Mesenchymal stem cell (in vitro differentiated cells and primary cell): ENCODE measurements around the gene SMIM35.

Experiments used
- DNase-seq: peaks from one replicate; pipeline ENCODE4 v3.0.0-alpha.2; 2013
- H2AFZ ChIP-seq: one replicate; pipeline ENCODE4 v1.6.1; 2013; ENCODE audit warnings: low read depth, mild to moderate bottlenecking, control low read depth, inconsistent platforms, low read length, moderate library complexity
- H2AK5ac ChIP-seq: 2 replicates; pipeline ENCODE4 v1.6.1; 2013; ENCODE audit warnings: low read length, moderate library complexity, mild to moderate bottlenecking, inconsistent platforms; ENCODE audit not compliant: severe bottlenecking
- H2BK120ac ChIP-seq: one replicate; pipeline ENCODE4 v1.6.1; 2013; ENCODE audit warnings: low read depth, mild to moderate bottlenecking, inconsistent platforms, low read length, moderate library complexity
- H2BK12ac ChIP-seq, 2 experiments: one replicate each; pipeline ENCODE4 v1.6.1; 2013; ENCODE audit warnings: inconsistent platforms in 2 of 2, low read length in 2 of 2, mild to moderate bottlenecking in 2 of 2, moderate library complexity in 2 of 2, control low read depth in 1 of 2
- H2BK15ac ChIP-seq: one replicate; pipeline ENCODE4 v1.6.1; 2013; ENCODE audit warnings: mild to moderate bottlenecking, low read depth, inconsistent platforms; ENCODE audit not compliant: poor library complexity, severe bottlenecking
- H2BK5ac ChIP-seq: 2 replicates; pipeline ENCODE4 v1.6.1; 2013; ENCODE audit warnings: low read depth, mild to moderate bottlenecking, low read length, control low read depth, inconsistent platforms; ENCODE audit not compliant: poor library complexity, severe bottlenecking
- H3K14ac ChIP-seq, 2 experiments: one replicate each; pipeline ENCODE4 v1.6.1; 2013; ENCODE audit warnings: inconsistent platforms in 2 of 2, low read length in 2 of 2, control low read depth in 1 of 2, mild to moderate bottlenecking in 1 of 2, moderate library complexity in 1 of 2
- H3K18ac ChIP-seq, 2 experiments: one replicate each; pipeline ENCODE4 v1.6.1; 2013; ENCODE audit warnings: inconsistent platforms in 2 of 2, low read length in 2 of 2, control low read depth in 1 of 2, low read depth in 1 of 2, mild to moderate bottlenecking in 1 of 2
- H3K23ac ChIP-seq, 2 experiments: one replicate each; pipeline ENCODE4 v1.6.1; 2013; ENCODE audit warnings: inconsistent platforms in 2 of 2, low read length in 2 of 2, mild to moderate bottlenecking in 2 of 2, moderate library complexity in 2 of 2, control low read depth in 1 of 2
- H3K27ac ChIP-seq: 2 replicates; pipeline ENCODE4 v1.5.1; 2013; ENCODE audit warnings: mild to moderate bottlenecking, moderate library complexity, low read length, control low read depth, inconsistent platforms; ENCODE audit not compliant: poor library complexity, severe bottlenecking
- H3K27me3 ChIP-seq, 2 experiments: 2 replicates each; pipeline versions ENCODE4 v1.6.1 to v1.7.0; 2013; ENCODE audit warnings: low read length in 2 of 2, mild to moderate bottlenecking in 2 of 2, moderate library complexity in 2 of 2, control low read depth in 1 of 2, inconsistent platforms in 1 of 2; ENCODE audit not compliant: control insufficient read depth in 1 of 2, insufficient read depth in 1 of 2
- H3K36me3 ChIP-seq, 2 experiments: 2 replicates each; pipeline versions ENCODE4 v1.6.1 to v1.7.0; 2013; ENCODE audit warnings: low read length in 2 of 2, control low read depth in 1 of 2, inconsistent platforms in 1 of 2, low read depth in 1 of 2, mild to moderate bottlenecking in 1 of 2; ENCODE audit not compliant: insufficient read depth in 2 of 2, control insufficient read depth in 1 of 2
- H3K4ac ChIP-seq, 2 experiments: one replicate each; pipeline ENCODE4 v1.6.1; 2013; ENCODE audit warnings: inconsistent platforms in 2 of 2, low read length in 2 of 2, mild to moderate bottlenecking in 2 of 2, moderate library complexity in 2 of 2, control low read depth in 1 of 2, low read depth in 1 of 2
- H3K4me1 ChIP-seq: 2 replicates; pipeline ENCODE4 v1.6.1; 2013; ENCODE audit warnings: low read depth, low read length, control low read depth; ENCODE audit not compliant: control insufficient read depth, insufficient read depth
- H3K4me2 ChIP-seq: 2 replicates; pipeline ENCODE4 v1.6.1; 2013; ENCODE audit warnings: low read length, mild to moderate bottlenecking, inconsistent platforms; ENCODE audit not compliant: poor library complexity, severe bottlenecking
- H3K4me3 ChIP-seq, 2 experiments: 2 replicates each; pipeline versions ENCODE4 v1.5.1 to v1.7.0; 2013; ENCODE audit warnings: low read length in 2 of 2, mild to moderate bottlenecking in 2 of 2, control low read depth in 1 of 2, low read depth in 1 of 2; ENCODE audit not compliant: insufficient read depth in 1 of 2
- H3K79me1 ChIP-seq: replicated peaks from 2 replicates; pipeline ENCODE4 v1.6.1; 2013; ENCODE audit warnings: mild to moderate bottlenecking, control low read depth, low read length, inconsistent platforms; ENCODE audit not compliant: poor library complexity, severe bottlenecking
- H3K9ac ChIP-seq: 2 replicates; pipeline ENCODE4 v1.7.0; 2013; ENCODE audit warnings: mild to moderate bottlenecking, low read length, moderate library complexity
- H3K9me3 ChIP-seq: 2 replicates; pipeline ENCODE4 v1.7.0; 2013; ENCODE audit warnings: mild to moderate bottlenecking, low read length; ENCODE audit not compliant: control insufficient read depth
- H4K8ac ChIP-seq: one replicate; pipeline ENCODE4 v1.6.1; 2013; ENCODE audit warnings: inconsistent platforms, mild to moderate bottlenecking, low read length, moderate library complexity
- H4K91ac ChIP-seq: one replicate; pipeline ENCODE4 v1.6.1; 2013; ENCODE audit warnings: mild to moderate bottlenecking, low read length, inconsistent platforms
- WGBS: methylation state at CpG from one replicate; pipeline ENCODE4 v1.1.7; 2013; ENCODE audit warnings: mixed read lengths; 5-methylcytosine and 5-hydroxymethylcytosine counted together

SMIM35 gene

DNA sequence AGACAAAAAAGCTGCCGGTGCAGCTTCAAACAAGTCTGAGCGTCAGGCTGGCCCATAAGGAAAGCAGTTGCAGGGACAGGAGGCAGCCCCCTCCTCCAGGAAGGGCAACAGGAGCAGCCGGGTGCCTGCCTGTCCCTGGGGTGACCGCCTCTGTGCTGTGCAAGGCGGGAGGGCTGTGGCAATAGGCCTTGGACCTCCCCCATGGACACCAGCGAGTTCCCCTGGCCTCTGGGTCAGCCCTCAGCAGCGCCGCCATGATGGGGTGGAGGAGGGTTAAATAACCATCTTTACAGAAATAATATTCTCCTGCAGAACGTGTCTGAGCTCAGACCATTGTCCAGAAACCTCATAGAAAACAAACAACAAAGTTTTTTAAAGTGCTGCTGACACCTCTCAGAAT, 13.2 kb downstream of the SMIM35 start:
- Histone ChIP-seq H3K4me1 (no peaks in the 10 kb centered on the region), H2BK12ac (no peak overlapping the region), H3K79me1 (no peaks in the 10 kb centered on the region), H4K8ac (no peak overlapping the region), H2BK120ac (no peak overlapping the region), H3K23ac (no peak overlapping the region), H3K18ac (no peak overlapping the region), H2BK5ac (no peak overlapping the region), H2AFZ (no peak overlapping the region), H4K91ac (no peak overlapping the region), H3K27ac (no peak overlapping the region), H3K4me2 (no peak overlapping the region), H3K9ac (no peak overlapping the region), H3K36me3 (no peaks in the 10 kb centered on the region), H3K4ac (no peak overlapping the region), H3K9me3 (no peaks in the 10 kb centered on the region), H3K27me3 (peaks cover 37 to 66% of the 10 kb centered on the region in 2 experiments), H3K4me3 (no peak overlapping the region), H2BK15ac (no peak overlapping the region), H2AK5ac (no peak overlapping the region), H3K14ac (no peak overlapping the region)
- DNase-seq = no peak
- 77% methylated on average over 8 of the region's 9 CpGs for WGBS

DNA sequence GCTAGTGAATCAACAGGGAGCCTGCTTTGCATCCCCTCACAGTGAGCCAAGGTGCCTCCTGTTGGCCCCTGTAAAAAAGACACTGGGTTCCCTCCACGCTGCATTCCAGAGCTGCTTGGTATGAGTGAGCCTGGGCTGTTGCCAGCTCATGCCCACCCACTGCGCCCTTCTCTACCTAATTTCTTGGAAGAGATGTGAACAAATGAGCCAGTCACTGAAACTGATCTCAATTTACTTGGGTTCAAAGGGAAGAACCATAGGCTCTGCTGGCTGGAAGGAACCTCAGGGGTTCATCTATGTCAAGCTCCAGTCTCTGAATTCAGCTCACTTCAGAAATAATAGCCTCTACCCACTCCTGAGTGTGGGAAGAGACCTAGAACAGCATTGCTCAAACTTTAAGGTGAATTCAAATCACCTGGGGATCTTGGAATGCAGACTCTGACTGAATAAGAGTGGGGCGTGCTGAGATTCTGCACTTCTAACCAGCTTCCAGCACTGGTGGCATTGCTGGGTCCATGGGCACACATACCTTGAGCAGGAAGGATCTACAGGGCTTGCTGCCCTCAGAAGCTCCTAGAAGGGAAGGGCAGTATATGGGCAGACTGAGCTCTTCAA, 15.2 kb downstream of the SMIM35 start:
- Histone ChIP-seq H3K4me3 (no peak overlapping the region), H3K9me3 (no peaks in the 10 kb centered on the region), H2BK120ac (no peak overlapping the region), H3K4me1 (no peaks in the 10 kb centered on the region), H3K4ac (no peak overlapping the region), H3K27ac (no peak overlapping the region), H3K9ac (no peak overlapping the region), H3K4me2 (no peak overlapping the region), H4K8ac (no peak overlapping the region), H3K27me3 (peaks cover 34 to 62% of the 10 kb centered on the region in 2 experiments), H2BK5ac (no peak overlapping the region), H3K14ac (no peak overlapping the region), H3K23ac (no peak overlapping the region), H3K36me3 (no peaks in the 10 kb centered on the region), H4K91ac (no peak overlapping the region), H2BK12ac (no peak overlapping the region), H3K18ac (no peak overlapping the region), H2AFZ (no peak overlapping the region), H2BK15ac (no peak overlapping the region), H2AK5ac (no peak overlapping the region), H3K79me1 (no peaks in the 10 kb centered on the region)
- 69% methylated on average over 3 of the region's 3 CpGs for WGBS
- no peak for DNase-seq

DNA sequence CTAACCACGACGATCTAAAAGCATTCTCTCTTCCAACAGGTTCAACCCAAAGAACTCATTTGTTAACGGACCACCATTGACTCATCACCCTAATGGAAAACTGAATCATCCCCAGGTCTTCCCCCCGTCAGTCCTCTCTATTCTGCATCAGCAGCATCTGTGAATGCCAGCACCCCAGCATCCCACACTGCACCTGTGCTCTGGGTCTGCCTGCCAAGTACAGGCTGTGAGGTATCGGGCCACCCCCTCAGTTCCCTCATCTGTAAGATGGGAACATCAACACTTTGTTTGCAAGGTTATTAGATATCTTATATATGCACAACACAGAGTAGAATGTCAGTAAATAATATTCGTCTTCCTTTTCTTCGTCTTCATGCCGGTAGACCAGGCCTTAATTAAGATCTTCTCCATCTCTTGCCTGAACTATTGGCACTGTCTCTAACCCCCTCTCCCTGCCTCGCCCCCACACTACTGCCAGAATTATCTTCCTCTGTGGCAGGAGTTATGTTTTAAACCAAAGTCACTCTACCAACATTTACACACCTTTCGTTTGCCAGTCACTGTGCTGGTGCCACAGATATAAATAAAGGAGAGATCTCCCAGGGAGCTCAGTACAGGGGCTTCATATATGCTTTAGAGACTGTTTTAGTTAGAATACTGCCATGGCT, 17.7 kb downstream of the SMIM35 start:
- H3K14ac ChIP-seq = no peak overlapping the region
- H2AK5ac ChIP-seq = no peak overlapping the region
- no peaks in the 10 kb centered on the region for H3K4me1 ChIP-seq
- H3K4ac ChIP-seq = no peak overlapping the region
- H3K18ac ChIP-seq = no peak overlapping the region
- no peak overlapping the region for H3K27ac ChIP-seq
- DNase-seq = no peak
- no peak overlapping the region for H2BK120ac ChIP-seq
- no peaks in the 10 kb centered on the region for H3K36me3 ChIP-seq
- no peaks in the 10 kb centered on the region for H3K9me3 ChIP-seq
- no peak overlapping the region for H4K91ac ChIP-seq
- no peak overlapping the region for H3K23ac ChIP-seq
- H3K9ac ChIP-seq = no peak overlapping the region
- no peak overlapping the region for H3K4me3 ChIP-seq
- no peak overlapping the region for H3K4me2 ChIP-seq
- H2BK15ac ChIP-seq = no peak overlapping the region
- WGBS = 88% methylated on average over 9 of the region's 10 CpGs
- peaks cover 29 to 71% of the 10 kb centered on the region in 2 experiments for H3K27me3 ChIP-seq
- H3K79me1 ChIP-seq = no peaks in the 10 kb centered on the region
- H2AFZ ChIP-seq = no peak overlapping the region
- H2BK5ac ChIP-seq = no peak overlapping the region
- no peak overlapping the region for H4K8ac ChIP-seq
- H2BK12ac ChIP-seq = no peak overlapping the region

DNA sequence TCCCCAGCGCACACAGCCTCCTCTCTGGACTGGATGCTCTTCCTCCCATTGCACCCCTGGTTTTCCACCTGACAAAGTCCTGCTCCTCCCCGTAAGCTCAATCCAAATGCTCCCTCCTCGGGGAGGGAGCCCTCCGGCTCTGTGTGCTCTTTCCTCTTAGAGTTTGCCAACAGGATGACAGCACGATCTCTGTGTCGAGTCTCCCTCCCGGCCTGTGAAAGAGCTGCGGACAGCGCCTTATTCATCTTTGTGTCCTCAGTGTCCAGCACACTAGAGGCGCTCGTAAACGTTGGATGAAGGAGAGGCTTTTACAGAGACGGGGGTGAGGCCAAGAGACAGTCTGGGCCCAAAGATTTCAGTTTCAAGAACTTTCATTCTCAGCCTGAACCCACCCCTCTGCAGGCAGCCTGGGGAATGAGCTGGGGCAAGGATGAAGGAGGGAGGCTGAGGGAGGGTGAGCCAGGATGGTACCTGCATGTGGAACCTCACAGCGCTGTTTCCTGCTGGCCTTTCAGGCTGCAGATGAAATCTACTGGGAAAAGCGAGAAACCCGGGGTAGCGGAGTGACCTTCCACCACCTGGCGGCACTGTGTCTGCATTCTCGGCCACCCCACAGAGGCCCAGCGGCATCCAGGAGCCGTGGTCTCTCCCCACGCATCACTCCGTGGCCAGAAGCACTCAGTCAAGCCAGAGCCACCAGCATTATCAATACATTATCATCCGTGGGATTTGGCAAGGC, 18.4 kb downstream of the SMIM35 start:
- no peak overlapping the region for H3K4me3 ChIP-seq
- H3K27ac ChIP-seq = no peak overlapping the region
- H3K36me3 ChIP-seq = no peaks in the 10 kb centered on the region
- no peak overlapping the region for H3K23ac ChIP-seq
- no peaks in the 10 kb centered on the region for H3K9me3 ChIP-seq
- H3K79me1 ChIP-seq = no peaks in the 10 kb centered on the region
- no peak overlapping the region for H3K9ac ChIP-seq
- H2BK15ac ChIP-seq = no peak overlapping the region
- WGBS = 70% methylated on average over 24 of the region's 24 CpGs
- no peak for DNase-seq
- no peak overlapping the region for H4K91ac ChIP-seq
- no peak overlapping the region for H3K14ac ChIP-seq
- H3K4me1 ChIP-seq = no peaks in the 10 kb centered on the region
- H3K4me2 ChIP-seq = no peak overlapping the region
- no peak overlapping the region for H2BK120ac ChIP-seq
- no peak overlapping the region for H4K8ac ChIP-seq
- no peak overlapping the region for H2BK5ac ChIP-seq
- no peak overlapping the region for H2AK5ac ChIP-seq
- peaks cover 32 to 70% of the 10 kb centered on the region in 2 experiments for H3K27me3 ChIP-seq
- no peak overlapping the region for H2AFZ ChIP-seq
- H2BK12ac ChIP-seq = no peak overlapping the region
- H3K4ac ChIP-seq = no peak overlapping the region
- no peak overlapping the region for H3K18ac ChIP-seq
